Fibroblast of lung (primary cell): ENCODE results near the gene ADAMTS5. TPM values are rescaled to one million over a fixed set of nuclear protein-coding genes. Genes with fewer than 3 reads are reported as not detected.

Experiments used
- DNase-seq, 2 donors: peaks; one replicate each; pipeline versions ENCODE4 v3.0.0 to v3.0.0-alpha.2; 2010; ENCODE audit warnings: low read depth in 2 of 2
- H2AFZ ChIP-seq: 2 replicates; pipeline ENCODE4 v1.5.1; 2012; ENCODE audit warnings: low read length, control low read depth, inconsistent platforms
- H3K27ac ChIP-seq: 2 replicates; pipeline ENCODE4 v1.5.1; 2011; ENCODE audit warnings: low read length, control low read depth; ENCODE audit not compliant: insufficient read depth
- H3K27me3 ChIP-seq: 2 replicates; pipeline ENCODE4 v1.5.1; 2011; ENCODE audit warnings: mild to moderate bottlenecking, low read length; ENCODE audit not compliant: control insufficient read depth, insufficient read depth
- H3K36me3 ChIP-seq: 2 replicates; pipeline ENCODE4 v1.5.1; 2011; ENCODE audit warnings: low read length; ENCODE audit not compliant: control insufficient read depth, insufficient read depth
- H3K4me1 ChIP-seq: 2 replicates; pipeline ENCODE4 v1.5.1; 2011; ENCODE audit warnings: low read length; ENCODE audit not compliant: control insufficient read depth, insufficient read depth; ENCODE audit errors: extremely low read depth
- H3K4me2 ChIP-seq: 2 replicates; pipeline ENCODE4 v1.5.1; 2011; ENCODE audit warnings: low read length, control low read depth; ENCODE audit not compliant: insufficient read depth; ENCODE audit errors: extremely low read depth
- H3K4me3 ChIP-seq, 4 experiments: fragments of 200-600 bp in 1 of 4; sonication (generic) in 1 of 4; replicated peaks in 1 of 4; 2 replicates each; pipeline ENCODE4 v1.5.1; 2011 to 2016; ENCODE audit warnings: low read length in 4 of 4, low read depth in 3 of 4, mild to moderate bottlenecking in 3 of 4, control low read depth in 2 of 4, inconsistent platforms in 1 of 4, mixed read lengths in 1 of 4; ENCODE audit not compliant: insufficient read depth in 1 of 4; ENCODE audit errors: control extremely low read depth in 1 of 4
- H3K79me2 ChIP-seq: 2 replicates; pipeline ENCODE4 v1.5.1; 2012; ENCODE audit warnings: mild to moderate bottlenecking, low read length, inconsistent platforms; ENCODE audit not compliant: control insufficient read depth, insufficient read depth
- H3K9ac ChIP-seq: 2 replicates; pipeline ENCODE4 v1.5.1; 2011; ENCODE audit warnings: mild to moderate bottlenecking, low read length, control low read depth; ENCODE audit not compliant: insufficient read depth
- H3K9me3 ChIP-seq: 2 replicates; pipeline ENCODE4 v1.5.1; 2012; ENCODE audit warnings: low read depth, low read length; ENCODE audit not compliant: control insufficient read depth, insufficient read depth
- H4K20me1 ChIP-seq: 2 replicates; pipeline ENCODE4 v1.5.1; 2011; ENCODE audit warnings: low read length; ENCODE audit not compliant: control insufficient read depth, insufficient read depth; ENCODE audit errors: extremely low read depth
- EZH2 ChIP-seq: IDR thresholded peaks from 2 replicates; pipeline ENCODE4 v1.5.1; 2012; ENCODE audit warnings: low read length, control low read depth, mild to moderate bottlenecking; ENCODE audit errors: missing control alignments
- polyA plus RNA-seq, 2 donors: library from polyadenylated mRNA; depleted of rRNA in 1 of 2; stranded (reverse) in 1 of 2; unstranded in 1 of 2; fragments of >200 nt; gene quantifications; 2 replicates each; pipeline ENCODE4 v1.2.1, GENCODE V29; 2011 to 2012; ENCODE audit warnings: missing spikeins in 1 of 2
- total RNA-seq: library from RNA; depleted of rRNA; stranded (reverse); fragments of >200 nt; gene quantifications from 2 replicates; pipeline ENCODE4 v1.2.1, GENCODE V29; 2014
- TF ChIP-seq, protein P1 (sequence below), 2 donors: IDR thresholded peaks in 1 of 2; conservative IDR thresholded peaks in 1 of 2; 1 replicate in 1 of 2; 2 replicates in 1 of 2; pipeline ENCODE4 v1.5.1; 2011 to 2012; ENCODE audit warnings: low read length in 2 of 2, control low read depth in 1 of 2, inconsistent platforms in 1 of 2, low read depth in 1 of 2, mild to moderate bottlenecking in 1 of 2

ADAMTS5 gene
- total and polyA plus RNA-seq, 2 donors (not counting 1 experiment from before 2014, with no cell fraction given): 4.3 to 12.2 TPM

DNA sequence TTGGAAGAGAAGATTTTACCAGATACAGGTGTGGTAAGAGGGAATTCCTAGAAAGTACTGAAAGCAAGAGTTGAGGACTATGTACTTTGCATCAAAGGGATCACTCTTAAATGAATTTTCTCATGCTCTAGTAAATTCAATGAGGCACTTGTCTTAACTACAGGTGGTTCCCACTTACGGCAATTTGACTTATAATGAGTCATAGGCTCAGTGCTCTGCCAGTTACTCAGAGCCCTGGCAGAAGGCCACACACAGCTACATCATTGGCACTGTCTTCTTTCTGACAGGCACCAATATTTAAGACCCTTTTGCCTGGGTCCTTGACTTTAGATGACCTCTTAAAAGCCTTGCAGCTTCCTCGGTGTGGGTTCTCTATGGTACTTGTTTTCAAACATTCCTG, 15.9 kb upstream of the ADAMTS5 start:
- H3K4me1 ChIP-seq: no peaks in the 10 kb centered on the region
- H3K9me3 ChIP-seq: no peaks in the 10 kb centered on the region
- TF ChIP-seq EZH2: no peak
- TF ChIP-seq, protein P1, sequence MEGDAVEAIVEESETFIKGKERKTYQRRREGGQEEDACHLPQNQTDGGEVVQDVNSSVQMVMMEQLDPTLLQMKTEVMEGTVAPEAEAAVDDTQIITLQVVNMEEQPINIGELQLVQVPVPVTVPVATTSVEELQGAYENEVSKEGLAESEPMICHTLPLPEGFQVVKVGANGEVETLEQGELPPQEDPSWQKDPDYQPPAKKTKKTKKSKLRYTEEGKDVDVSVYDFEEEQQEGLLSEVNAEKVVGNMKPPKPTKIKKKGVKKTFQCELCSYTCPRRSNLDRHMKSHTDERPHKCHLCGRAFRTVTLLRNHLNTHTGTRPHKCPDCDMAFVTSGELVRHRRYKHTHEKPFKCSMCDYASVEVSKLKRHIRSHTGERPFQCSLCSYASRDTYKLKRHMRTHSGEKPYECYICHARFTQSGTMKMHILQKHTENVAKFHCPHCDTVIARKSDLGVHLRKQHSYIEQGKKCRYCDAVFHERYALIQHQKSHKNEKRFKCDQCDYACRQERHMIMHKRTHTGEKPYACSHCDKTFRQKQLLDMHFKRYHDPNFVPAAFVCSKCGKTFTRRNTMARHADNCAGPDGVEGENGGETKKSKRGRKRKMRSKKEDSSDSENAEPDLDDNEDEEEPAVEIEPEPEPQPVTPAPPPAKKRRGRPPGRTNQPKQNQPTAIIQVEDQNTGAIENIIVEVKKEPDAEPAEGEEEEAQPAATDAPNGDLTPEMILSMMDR (conservative IDR thresholded peaks at IDR 0.05 in 1 of 2, IDR thresholded peaks at IDR 0.05 in 1 of 2; ENCODE audit: low read depth in 1 of 2, low read length in 2 of 2): no peak
- no peaks in the 10 kb centered on the region for H3K27me3 ChIP-seq
- H3K36me3 ChIP-seq: no peaks in the 10 kb centered on the region
- no peaks in the 10 kb centered on the region for H3K79me2 ChIP-seq
- peak; percentile 33 to 65 for DNase-seq
- no peak overlapping the region for H3K9ac ChIP-seq
- no peak overlapping the region for H3K4me2 ChIP-seq
- no peaks in the 10 kb centered on the region for H4K20me1 ChIP-seq
- no peak overlapping the region for H2AFZ ChIP-seq
- no peak overlapping the region for H3K27ac ChIP-seq
- no peak overlapping the region for H3K4me3 ChIP-seq

DNA sequence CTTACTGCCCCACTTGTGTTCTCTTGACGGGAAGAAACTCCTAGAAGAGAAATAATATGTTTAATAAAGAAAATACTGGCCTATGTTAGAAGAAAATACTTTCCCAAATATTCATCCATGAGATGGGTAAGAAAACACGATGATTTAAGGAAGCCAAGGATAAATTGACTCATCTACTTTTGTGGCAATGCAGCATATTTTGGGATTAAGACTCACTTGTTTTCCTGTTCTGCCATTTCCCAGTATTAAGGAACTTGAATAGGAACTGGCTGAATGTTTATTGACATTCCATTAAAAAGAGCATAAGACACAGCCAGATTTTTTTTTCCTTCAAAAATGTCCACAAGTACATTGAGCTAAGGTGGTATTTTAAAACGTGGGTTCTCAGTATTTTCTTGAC, 10.9 kb upstream of the ADAMTS5 start:
- Histone ChIP-seq H3K36me3 (no peaks in the 10 kb centered on the region), H3K27me3 (no peaks in the 10 kb centered on the region), H3K9me3 (no peaks in the 10 kb centered on the region), H3K4me3 (no peak overlapping the region), H3K79me2 (no peaks in the 10 kb centered on the region), H4K20me1 (no peaks in the 10 kb centered on the region), H3K9ac (no peak overlapping the region), H3K27ac (no peak overlapping the region), H3K4me1 (no peaks in the 10 kb centered on the region), H2AFZ (no peak overlapping the region), H3K4me2 (no peak overlapping the region)
- TF ChIP-seq, protein P1 (conservative IDR thresholded peaks at IDR 0.05 in 1 of 2, IDR thresholded peaks at IDR 0.05 in 1 of 2; ENCODE audit: low read depth in 1 of 2, low read length in 2 of 2): no peak
- no peak for TF ChIP-seq EZH2
- DNase-seq: peak in 1 of 2 donors; percentile 32

GRCh38 chr21:26973226-26973625, 6.3 kb upstream of the ADAMTS5 start:
- Histone ChIP-seq H3K27ac (no peak overlapping the region), H3K4me1 (no peaks in the 10 kb centered on the region), H3K36me3 (no peaks in the 10 kb centered on the region), H4K20me1 (no peaks in the 10 kb centered on the region), H2AFZ (no peak overlapping the region), H3K9ac (no peak overlapping the region), H3K4me2 (no peak overlapping the region), H3K27me3 (no peaks in the 10 kb centered on the region), H3K9me3 (no peaks in the 10 kb centered on the region), H3K79me2 (no peaks in the 10 kb centered on the region), H3K4me3 (no peak overlapping the region)
- no peak for DNase-seq
- TF ChIP-seq EZH2: no peak
- TF ChIP-seq, protein P1 (conservative IDR thresholded peaks at IDR 0.05 in 1 of 2, IDR thresholded peaks at IDR 0.05 in 1 of 2; ENCODE audit: low read depth in 1 of 2, low read length in 2 of 2): no peak
